Endothelial cell of umbilical vein (primary cell): ENCODE data around the gene ABCC1.
"Not testable (repeated sequence)": the region's sequence is repeated elsewhere in the genome, so short reads cannot be mapped to it uniquely, and the experiment has no call there.

Experiments
- CTCF ChIP-seq, 2 donors: IDR thresholded peaks; 1 replicate in 1 of 2; 2 replicates in 1 of 2; pipeline ENCODE4 v1.5.1; 2011; ENCODE audit warnings: low read length in 2 of 2, mild to moderate bottlenecking in 2 of 2, moderate library complexity in 2 of 2, control low read depth in 1 of 2, inconsistent platforms in 1 of 2, low read depth in 1 of 2; ENCODE audit not compliant: insufficient read depth in 1 of 2; ENCODE audit errors: extremely low read depth in 1 of 2
- EZH2 ChIP-seq: IDR thresholded peaks from 2 replicates; pipeline ENCODE4 v1.6.1; 2012; ENCODE audit warnings: borderline replicate concordance, low read depth, mild to moderate bottlenecking, moderate library complexity, low read length, inconsistent platforms; ENCODE audit not compliant: severe bottlenecking
- GATA2 ChIP-seq: IDR thresholded peaks from 2 replicates; pipeline ENCODE4 v1.7.0; 2011; ENCODE audit warnings: low read depth, mild to moderate bottlenecking, moderate library complexity, mixed read lengths, low read length; ENCODE audit not compliant: insufficient read length, insufficient read depth
- MAX ChIP-seq: IDR thresholded peaks from 2 replicates; pipeline ENCODE4 v1.6.1; 2011; ENCODE audit not compliant: insufficient read depth, insufficient read length

- not testable (repeated sequence) for TF ChIP-seq CTCF (IDR thresholded peaks at IDR 0.05; ENCODE audit: extremely low read depth in 1 of 2, insufficient read depth in 1 of 2, low read depth in 1 of 2, low read length in 2 of 2); MAX; GATA2; EZH2
These were observed 31.1 kb upstream of the ABCC1 start for GRCh38 chr16:15918314-15918713.
